CD4-positive, alpha-beta T cell treated with Interleukin-12 subunit alpha and Interleukin-12 subunit beta, for 1 hour (primary cell): ENCODE data around the gene PTPRU.

Experiments
- DNase-seq: peaks from one replicate; pipeline ENCODE4 v3.0.0-alpha.2; 2020

PTPRU gene

DNA sequence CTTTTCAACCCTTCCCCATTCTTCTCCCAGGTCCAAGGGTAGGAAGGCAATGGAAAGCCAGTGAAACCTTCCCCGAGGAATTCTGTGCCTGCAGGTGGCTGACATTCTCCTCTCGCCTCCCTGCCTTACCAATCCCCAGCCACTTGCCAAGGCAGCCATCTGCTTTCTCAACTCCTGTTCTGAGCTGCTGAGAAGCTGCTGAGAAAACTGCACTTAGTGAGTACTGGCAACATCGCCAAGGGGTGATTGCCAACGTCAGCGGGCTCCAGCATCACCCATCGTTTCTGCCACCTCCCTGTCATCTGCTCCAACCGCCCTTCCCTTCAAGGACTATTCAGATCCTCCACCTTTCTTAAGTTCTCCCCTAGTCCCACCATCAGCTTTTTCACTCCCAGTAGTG is 106.0 kb downstream of the PTPRU start:
- DNase-seq, result no peak

DNA sequence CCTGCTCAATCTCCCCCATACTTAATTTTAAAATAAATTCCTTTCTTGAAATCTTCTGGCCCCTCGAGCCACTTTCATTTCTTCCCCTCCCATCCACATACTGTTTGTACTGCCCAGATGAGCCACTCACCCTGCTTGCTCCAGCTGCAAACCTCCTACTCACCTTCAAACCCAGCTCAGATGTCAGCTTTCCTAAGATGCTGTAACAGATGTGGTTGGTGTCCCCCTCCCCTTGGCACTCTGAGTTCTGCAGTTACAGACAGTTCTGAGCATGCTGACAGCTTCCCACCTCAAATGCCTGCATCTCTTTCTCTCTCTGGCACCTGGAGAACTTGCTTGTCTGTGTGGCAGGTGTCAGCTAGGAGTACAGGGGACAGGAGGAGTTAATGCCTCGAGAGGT is 106.7 kb downstream of the PTPRU start:
- no peak for DNase-seq

GRCh38 chr1:29343476-29343875 is 107.2 kb downstream of the PTPRU start:
- no peak for DNase-seq

DNA sequence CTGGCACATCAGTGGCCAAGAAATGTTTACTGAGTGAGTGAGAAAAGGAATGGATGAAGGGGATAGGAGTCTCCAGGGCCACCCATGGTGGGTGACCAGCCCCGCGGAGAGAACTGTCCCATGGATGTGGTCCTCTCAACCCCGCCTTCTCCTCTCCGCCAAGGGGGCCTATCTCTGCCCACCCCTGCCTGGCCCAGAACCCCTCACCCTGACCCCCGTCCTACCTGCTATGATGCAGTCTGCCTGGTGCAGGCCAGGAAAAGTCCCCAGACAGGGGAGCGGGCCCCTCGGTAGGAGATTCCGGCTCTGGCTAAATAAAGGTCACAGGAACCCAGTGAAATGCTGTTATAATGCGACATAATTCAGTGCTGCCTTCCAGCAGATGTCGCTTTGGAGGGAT is 107.6 kb downstream of the PTPRU start:
- DNase-seq, result no peak

DNA sequence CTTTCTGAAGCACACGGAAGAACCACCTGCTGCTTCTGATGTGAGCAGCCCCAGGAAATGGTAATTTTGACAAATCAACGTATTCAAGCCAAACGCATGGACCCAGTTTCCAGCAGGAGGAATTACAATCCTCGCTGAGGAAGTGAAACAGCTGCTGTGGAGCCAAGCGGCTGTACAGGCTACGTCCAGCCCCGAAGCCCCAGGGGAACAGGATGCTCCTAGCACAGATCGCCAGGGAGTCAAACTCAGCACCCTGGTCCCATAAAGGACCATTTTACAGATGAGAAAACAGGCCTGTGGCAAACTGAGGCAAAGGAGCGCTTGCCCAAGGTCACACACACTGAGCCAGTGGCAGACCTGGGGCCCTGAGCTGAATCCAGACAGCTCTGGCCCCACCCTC is 108.0 kb downstream of the PTPRU start:
- DNase-seq, result no peak

- no peak for DNase-seq
Measured at GRCh38 chr1:29346576-29346975, 110.3 kb downstream of the PTPRU start.

GRCh38 chr1:29349871-29350491 is 113.7 kb downstream of the PTPRU start:
- DNase-seq, result no peak

DNA sequence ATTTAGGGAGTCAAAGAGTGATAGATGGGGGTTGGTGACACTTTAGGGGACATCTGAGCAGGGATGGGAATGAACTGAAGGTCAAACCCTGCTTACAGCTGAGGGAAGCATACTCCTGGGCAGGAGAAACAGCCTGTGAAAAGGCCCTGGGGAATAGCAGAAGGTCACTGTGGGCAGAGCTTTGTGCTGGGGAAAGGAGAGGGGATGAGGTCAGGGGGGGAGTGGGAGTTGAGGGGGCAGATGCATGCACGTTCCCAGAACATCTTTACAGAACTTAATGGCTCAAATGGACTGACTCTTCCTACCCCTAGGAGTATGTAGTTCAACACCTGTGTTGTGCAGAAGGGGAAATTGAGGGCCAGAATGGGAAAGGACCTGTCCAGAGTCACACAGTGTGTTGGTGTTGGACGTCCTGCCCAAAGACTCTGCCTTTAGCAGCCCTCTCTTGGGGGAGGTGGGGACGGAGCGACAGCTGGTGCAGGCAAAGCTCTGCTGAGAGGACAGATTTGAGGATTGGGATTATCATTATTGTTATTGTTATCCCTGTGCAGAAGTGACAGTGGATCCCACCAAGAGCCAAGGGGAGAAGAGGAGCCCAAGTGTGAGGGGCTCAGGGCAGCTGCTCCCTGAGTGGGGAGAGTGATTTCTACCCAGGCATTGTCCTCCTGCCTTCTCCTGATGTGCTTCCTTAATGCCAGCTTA is 116.5 kb downstream of the PTPRU start:
- DNase-seq, result no peak

GRCh38 chr1:29354511-29355098 is 118.3 kb downstream of the PTPRU start:
- no peak for DNase-seq

DNA sequence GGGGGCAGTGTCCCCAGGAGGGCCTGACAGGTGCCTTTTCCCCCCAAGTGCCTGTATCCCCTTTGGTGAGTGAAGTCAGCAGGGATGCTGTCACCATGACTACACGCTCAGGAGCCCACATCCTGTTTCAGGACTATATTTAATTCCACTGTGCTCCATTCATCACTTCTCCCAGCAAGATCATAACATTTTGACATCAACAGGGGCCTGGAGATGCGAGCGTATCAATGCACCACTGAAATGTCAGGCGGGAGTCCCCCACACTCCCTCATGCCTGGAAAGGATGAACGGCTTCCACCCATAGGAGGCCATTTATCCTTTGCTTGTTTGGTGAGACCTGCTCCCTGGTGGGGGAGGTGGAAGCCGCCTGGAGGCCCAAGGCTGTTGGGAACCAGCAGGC is 119.1 kb downstream of the PTPRU start:
- no peak for DNase-seq

DNA sequence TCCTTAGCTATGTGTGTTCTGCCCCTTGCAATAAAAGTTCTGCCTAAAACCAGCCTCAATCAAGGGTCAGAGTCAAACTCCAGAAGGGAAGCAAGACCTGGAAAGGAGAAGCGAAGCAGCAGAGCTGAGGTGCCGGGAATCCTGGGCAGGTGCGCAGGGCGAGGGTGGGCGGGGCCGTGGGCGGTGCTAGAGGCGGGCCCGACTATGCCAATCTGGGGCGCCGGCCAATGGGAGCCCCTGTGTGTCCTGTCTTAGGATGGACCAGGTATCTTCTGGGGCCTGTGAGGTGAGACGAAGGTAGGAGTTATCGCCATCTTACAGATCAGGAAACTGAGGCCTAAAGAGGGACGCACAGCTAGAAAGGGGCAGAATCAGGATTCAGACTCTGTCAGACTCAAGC is 120.3 kb downstream of the PTPRU start:
- DNase-seq, result no peak

GRCh38 chr1:29357452-29357851 is 121.1 kb downstream of the PTPRU start:
- DNase-seq, result no peak

DNA sequence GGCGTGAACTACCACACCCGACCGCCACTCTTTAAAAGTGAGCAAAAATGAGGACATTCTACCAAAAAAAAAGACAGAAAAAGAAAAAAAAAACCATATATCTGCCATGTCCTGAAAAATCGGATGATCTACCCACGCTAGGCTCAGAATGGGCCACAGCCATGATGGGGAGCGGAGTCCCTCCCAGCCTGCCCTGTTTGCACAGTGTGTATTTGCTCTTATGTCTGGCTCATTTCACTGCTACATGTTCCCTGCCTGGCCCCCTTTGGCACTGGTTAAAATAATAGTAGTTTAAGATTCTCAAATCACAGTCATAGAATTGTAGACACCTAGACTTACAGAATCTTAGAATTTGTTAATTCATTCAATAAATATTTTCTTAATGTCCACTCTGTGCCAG is 121.9 kb downstream of the PTPRU start:
- DNase-seq, result no peak

DNA sequence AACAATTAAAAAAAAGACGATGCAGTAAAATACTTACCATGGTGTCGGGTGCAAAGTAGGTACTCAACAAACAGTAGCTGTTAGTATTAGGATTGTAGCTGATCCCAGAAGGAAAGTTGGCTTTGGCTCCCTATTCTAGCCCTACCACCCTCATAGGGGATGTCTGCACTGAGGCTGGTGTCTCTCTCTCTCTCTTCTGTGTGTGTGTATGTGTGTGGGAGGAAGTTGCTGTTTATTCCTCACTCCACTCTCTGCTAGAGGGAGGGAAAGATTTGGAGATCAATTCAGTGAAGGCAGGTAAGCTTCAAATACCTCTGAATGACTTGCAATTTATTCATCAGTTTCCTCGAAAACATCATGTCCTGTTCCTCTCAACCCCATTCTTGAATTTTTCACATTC is 124.4 kb downstream of the PTPRU start:
- DNase-seq, result no peak

- DNase-seq, result no peak
Measured at GRCh38 chr1:29361686-29362085, 125.4 kb downstream of the PTPRU start.

GRCh38 chr1:29362116-29362515 is 125.8 kb downstream of the PTPRU start:
- no peak for DNase-seq

DNA sequence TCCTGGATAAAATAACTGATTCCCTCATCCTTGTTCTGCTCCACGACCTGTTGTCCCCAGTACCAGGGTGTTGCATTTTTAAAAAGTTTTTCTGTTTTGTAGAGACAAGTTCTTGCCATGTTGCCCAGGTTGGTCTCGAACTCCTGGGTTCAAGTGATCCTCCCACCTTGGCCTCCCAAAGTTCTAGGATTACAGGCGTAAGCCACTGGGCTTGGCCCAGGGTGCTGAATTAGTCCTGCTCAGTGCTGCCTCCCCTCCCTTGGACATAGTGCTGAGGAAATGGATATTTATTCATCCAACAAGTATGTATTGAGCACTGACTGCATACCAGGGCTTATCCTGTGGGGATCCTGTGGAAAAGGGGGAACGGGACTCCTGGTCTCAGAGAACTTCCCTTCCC is 126.4 kb downstream of the PTPRU start:
- DNase-seq, result no peak

DNA sequence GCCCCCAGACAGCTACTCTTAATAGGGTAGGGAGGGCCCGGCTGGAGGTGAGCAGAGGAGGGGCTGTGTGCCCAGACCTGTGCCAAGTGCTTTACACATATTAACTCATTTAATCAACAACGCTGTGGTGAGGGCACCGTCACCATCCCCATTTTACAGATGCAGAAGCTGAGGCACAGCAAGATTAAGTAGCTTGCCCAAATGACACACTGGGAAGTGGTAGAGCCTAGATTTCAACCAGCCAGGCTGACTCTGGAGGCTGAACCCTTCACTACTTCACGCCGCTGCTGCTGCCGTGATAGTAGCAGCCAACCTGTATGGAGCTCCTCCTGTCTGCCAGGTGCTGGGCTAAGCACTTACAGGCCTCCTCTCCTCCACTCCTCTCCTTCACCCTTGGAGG is 127.2 kb downstream of the PTPRU start:
- DNase-seq, result no peak

DNA sequence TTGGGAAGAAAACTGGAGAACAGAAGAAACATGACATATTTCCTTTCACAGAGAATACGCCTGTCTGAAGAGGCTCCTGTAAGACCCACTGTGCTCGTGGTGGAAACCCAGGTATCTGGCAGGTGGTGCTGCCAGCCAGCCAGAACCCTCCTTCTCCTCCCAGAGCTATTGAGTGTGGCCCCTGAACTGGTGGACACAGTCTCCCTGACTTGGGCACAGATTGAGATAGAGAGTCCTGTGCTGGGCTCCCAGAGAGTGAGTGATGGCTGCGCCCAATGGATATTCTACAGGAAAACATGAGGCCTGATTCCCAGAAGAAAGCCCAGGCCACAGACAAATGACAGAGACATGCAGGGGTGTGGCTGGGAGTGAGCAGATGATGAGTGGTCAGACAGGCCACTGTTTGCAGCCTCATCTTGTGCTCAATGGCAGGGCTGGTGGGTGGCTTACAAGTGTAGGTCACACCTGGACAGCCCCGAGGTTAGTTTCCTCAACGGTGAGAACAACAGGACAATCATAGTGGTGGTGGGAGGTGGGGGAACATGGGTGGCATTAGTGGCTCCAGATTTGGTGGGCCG is 127.9 kb downstream of the PTPRU start:
- DNase-seq, result no peak

- no peak for DNase-seq
Measured at GRCh38 chr1:29365906-29366670, 129.8 kb downstream of the PTPRU start.

GRCh38 chr1:29368936-29369932 is 132.9 kb downstream of the PTPRU start:
- no peak for DNase-seq

- DNase-seq, result no peak
Measured at GRCh38 chr1:29370067-29370466, 133.7 kb downstream of the PTPRU start.
